Measurements from ENCODE around the gene SLC25A24.
"Not testable (repeated sequence)": the region's sequence is repeated elsewhere in the genome, so short reads cannot be mapped to it uniquely, and the experiment has no call there.

The SLC25A24 gene

DNA sequence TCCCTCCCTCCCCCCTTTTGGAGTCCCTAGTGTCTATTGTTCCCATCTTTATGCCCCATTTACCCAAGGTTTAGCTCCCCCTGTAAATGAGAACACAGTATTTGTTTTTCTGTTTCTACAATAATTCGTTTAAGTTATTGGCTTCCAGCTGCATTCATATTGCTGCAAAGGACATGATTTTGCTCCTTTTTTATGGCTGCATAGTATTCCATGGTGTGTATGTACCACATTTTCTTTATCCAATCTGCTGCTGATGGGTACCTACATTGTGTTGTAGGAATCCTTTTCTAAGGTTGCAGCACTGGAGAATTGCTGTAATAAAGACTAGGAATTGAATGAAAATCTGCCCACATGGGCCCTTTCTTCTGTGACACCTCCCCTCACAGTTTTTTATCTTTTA lies 6.8 kb downstream of the SLC25A24 start:
- DNase-seq: no peak

DNA sequence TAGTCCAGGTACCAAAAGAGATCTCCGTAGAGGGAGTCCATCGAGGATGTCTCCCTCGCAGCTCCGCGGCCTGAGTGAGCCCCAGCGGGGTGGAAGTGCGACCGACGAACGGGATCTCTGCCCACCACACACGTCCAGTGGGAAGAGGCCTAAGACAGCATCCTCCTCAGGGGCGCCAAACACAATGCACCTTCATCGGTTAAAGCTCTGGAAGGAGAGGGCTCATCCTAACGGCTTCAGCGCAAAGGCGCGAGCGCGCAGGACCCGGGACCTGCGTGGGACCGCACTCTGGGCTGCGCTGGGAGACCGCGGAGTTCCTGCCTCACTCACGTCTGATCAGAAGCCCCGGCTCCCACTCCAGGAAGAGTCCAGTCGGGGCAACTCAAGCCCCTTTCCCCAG lies 7.6 kb downstream of the SLC25A24 start:
- no peak for DNase-seq

DNA sequence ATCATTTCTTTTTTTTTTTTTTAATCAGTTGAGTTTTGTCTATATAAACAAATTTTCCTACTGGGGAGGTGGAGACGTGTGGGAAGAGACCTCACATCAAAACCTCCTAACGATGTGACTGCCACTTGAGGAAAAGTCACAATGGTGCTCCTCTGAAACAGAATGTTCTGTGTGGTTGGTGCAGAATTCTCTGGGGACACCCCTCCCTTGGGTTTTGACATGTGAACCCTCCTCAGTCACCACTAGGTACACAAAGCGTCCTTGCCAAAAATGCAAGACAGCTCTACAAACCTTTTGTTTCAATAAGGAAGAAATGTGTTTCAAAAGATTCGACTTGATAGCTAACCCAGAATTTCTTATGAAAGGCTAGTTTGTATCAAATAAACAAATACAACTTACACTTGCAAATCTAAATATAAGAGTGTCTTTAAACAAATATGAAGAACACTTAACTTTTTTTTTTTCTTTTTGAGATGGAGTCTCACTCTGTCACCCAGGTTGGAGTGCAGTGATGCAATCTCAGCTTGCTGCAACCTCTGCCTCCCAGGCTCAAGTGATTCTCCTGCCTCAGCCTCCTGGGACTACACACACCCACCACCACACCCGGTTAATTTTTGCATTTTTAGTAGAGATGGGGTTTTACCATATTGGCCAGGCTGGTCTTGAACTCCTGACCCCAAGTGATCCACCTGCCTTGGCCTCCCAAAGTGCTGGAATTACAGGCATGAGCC lies 9.3 kb downstream of the SLC25A24 start:
- DNase-seq: no peak

DNA sequence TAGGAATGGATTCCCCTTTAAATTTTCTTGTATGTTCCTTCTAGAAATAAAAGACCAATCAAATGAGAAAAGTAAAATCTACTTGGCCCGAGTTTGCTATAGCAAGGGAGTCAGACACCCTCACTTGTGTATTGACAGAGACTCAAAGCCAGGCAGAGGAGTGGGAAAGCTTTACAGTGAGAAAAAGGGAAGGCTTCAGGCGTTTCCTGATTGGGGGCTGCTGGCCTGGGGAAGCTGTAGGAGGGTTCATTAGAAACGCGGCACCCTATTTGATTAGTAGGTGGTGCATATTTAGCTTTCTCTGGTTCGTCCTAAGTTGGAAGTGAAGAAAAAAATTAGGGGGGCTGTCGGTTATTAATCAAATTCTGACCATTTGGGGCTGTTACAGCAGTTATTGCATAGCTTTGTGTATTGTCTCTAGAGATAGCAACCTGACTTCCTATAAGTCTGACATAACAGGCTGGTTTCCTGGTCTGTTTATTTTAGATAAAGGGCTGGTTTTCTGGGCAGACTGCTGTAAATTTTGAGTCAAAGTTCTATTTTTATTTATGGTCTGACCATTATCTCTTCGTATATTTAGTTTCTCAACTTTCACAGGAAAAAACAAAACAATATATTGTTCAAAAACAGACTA lies 10.0 kb downstream of the SLC25A24 start:
- DNase-seq: no peak

DNA sequence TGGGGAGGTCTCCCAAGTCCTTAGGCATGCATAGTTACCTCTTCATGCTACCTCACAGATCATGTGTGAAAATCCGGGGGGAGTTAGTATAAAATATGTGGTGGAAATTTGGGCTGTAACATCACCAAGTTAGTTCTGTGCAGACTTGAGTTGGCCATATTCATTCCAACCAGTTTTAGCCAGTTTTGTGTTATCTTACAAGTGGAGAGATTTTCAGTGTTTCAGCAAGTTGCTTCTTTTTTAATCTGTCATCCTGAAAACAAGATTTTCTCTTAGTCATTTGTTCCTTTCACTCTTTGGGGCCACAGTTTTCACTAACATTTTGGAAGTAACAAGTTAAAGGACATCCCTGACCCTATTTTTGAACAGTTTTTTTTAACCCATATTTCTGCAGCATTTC lies 11.3 kb downstream of the SLC25A24 start:
- no peak for DNase-seq

DNA sequence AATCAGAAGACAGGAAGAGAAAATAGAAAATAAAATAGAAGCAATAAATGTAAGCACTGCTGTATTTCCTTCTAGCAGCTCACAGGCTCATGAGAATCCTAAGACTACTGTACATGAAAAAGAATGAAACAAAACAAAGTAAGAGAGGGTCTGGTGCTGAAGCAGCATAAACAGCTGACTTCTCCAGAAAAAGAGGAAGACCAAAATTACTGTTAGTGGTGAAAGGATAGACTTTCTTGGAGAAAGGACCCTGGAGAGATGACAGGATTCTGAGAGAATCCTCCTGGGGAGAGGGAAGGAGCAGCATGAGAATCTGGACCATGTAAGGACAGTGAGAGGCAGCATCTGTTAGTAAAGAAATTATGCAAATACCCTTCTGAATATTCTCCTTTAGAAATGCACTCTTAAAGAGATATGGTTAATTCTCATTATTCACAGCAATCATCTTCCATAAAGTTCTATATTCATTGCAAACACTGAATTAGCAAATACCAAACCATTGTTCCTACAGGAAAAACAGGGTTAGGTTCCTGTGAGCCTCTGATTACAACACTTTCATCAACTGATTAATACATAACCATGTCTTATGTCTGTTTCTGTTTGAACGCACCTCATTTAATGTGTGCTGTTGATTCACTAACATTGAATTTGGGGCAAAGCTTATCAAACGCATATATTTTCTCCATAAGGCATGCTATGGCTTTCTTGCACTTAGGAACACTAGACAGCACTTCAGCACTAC lies 17.0 kb downstream of the SLC25A24 start:
- no peak for DNase-seq

DNA sequence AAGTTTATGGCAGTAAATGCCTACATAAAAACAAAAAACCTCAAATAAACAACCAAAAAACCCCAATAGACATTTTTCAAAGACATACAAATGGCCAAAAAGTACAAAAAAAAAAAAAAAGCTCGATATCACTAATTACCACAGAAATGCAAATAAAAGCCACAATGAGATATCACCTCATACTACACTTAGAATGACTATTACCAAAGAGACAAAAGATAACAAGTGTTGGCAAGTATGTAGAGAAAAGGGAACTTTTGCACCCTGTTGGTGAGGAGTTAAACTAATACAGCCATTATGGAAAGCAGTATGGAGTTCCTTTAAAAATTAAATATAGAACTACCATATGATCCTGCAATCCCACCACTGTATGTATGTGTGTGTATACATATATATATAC lies 21.1 kb downstream of the SLC25A24 start:
- no peak for DNase-seq

DNA sequence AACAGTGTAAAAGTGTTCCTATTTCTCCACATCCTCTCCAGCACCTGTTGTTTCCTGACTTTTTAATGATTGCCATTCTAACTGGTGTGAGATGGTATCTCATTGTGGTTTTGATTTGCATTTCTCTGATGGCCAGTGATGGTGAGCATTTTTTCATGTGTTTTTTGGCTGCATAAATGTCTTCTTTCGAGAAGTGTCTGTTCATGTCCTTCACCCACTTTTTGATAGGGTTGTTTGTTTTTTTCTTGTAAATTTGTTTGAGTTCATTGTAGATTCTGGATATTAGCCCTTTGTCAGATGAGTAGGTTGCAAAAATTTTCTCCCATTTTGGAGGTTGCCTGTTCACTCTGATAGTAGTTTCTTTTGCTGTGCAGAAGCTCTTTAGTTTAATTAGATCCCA lies 37.7 kb downstream of the SLC25A24 start:
- DNase-seq: not testable (repeated sequence)

DNA sequence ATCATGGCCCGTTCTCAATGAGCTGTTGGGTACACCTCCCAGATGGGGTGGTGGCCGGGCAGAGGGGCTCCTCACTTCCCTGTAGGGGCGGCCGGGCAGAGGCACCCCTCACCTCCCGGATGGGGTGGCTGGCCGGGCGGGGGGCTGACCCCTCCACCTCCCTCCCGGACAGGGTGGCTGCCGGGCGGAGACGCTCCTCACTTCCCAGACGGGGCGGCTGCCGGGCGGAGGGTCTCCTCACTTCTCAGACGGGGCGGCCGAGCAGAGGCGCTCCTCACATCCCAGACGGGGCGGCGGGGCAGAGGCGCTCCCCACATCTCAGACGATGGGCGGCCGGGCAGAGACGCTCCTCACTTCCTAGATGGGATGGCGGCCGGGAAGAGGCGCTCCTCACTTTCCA lies 40.2 kb downstream of the SLC25A24 start:
- DNase-seq: not testable (repeated sequence)

DNA sequence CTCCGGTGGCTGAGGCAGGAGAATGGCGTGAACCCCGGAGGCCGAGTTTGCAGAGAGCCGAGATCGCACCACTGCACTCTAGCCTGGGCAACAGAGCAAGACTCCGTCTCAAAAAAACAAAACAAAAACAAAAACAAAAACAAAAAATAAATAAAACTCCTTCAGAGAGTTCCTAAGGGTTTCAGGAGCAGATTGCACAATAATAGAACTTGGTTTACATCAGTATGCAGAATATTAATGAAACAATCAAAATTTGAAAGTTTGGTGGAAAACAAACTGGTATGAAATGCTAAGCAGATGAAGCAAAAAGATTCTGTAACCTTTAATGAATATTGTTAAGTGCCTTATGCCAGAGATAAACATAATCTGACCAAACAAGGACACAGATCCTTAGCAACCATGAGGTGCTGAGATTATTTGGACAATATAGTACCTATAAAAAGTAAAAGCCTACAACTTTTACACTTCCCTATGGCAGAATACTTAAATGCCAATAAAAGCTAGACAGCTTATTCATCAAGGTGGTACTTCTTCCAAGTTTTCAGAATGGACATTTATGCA lies 41.2 kb downstream of the SLC25A24 start:
- DNase-seq: no peak

DNA sequence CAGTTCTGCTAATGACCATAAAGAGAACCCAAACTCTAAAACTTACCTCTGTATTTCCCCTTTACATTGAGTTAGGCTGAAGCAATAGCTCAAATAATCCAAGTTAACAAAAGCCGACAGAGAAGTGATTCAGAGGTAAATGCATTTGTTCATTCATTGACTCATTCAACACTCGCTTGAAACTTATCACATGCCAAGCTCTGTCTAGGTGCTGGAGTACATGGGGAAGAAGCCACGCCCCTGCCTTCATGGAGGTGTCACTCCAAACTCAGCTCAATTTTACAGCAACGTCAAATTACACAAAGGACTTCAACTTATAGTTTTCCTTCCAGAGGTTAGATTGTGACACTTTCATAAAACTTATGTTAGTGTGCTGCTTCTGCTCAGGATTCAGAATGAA lies 45.8 kb downstream of the SLC25A24 start:
- DNase-seq: no peak

DNA sequence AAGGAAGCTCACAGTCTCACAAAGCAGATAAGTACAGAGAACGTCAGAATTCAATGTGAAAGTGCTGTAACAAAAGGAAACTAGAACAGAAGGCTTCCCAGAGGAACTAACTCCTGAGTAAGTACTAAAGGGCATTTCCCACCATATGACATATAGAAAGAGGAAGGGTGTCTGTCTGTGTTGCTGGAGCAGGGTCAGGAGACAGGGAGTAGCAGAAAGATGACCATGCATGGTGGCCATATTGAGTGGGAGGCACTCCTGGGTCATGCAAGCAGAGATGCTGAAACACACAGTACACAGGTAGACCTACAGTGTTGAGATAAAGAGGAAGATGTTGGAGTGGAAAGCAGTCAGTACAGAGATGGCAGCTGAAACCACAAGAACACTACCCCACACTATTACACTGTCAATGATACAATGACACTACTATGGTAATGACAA lies 47.3 kb downstream of the SLC25A24 start:
- DNase-seq: no peak

DNA sequence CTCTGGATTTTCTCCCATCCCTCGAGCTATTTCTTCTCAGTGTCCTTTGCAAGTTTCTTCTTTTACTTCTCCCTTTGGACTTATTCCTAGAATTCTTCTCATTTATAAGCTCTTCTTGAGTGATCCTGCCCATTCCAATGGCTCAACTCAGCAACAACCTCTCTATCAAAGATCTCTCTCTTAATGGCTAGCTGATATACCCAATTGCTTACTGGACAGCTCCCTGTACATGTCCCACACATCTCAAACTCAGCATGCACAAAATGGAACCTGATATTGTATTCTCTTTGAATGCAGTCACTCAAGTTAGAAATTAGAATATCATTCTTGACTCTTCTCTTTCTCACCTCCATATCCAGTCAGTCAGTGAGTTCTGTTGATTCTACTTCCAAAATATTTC lies 48.6 kb downstream of the SLC25A24 start:
- DNase-seq: no peak

DNA sequence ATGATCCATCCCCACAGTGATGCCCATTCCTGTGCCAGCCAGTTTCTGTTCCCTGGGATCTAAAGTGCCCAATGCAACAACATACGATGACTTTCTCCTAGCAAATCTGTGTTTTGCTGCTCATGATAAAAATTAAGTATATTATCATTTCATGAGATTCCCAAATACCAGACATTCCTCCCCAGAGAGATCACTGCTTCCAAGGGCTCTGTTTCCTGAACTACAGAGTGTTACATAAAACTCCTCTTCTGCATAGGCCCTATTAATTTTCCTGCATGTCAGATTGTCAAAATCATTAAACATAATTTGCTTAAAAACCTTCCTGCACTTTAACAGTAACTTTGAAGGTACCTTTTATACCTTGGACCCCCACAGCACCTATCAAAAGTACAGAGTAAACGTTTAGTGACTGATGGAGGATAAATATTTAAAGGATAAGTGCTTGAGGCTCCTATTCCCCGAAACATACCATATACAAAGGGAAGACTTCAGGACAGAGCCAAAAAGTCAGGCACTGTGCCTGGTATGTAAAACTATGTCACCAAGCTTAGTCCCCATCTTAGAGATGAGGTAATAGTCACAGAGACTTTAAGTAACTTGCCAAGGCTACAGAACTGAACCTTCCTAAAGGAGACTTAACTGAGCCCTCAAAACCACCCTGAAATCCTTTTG lies 50.2 kb downstream of the SLC25A24 start:
- no peak for DNase-seq

DNA sequence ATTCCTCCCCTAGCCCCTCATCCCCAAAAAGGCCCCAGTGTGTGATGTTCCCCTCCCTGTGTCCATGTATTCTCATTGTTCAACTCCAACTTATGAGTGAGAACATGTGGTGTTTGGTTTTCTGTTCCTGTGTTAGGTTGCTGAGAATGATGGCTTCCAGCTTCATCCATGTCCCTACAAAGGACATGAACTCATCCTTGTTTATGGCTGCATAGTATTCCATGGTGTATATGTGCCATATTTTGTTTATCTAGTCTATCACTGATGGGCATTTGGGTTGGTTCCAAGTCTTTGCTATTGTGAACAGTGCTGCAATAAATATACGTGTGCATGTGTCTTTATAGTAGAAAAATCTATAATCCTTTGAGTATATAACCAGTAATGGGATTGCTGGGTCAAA lies 55.6 kb downstream of the SLC25A24 start:
- DNase-seq: not testable (repeated sequence)

DNA sequence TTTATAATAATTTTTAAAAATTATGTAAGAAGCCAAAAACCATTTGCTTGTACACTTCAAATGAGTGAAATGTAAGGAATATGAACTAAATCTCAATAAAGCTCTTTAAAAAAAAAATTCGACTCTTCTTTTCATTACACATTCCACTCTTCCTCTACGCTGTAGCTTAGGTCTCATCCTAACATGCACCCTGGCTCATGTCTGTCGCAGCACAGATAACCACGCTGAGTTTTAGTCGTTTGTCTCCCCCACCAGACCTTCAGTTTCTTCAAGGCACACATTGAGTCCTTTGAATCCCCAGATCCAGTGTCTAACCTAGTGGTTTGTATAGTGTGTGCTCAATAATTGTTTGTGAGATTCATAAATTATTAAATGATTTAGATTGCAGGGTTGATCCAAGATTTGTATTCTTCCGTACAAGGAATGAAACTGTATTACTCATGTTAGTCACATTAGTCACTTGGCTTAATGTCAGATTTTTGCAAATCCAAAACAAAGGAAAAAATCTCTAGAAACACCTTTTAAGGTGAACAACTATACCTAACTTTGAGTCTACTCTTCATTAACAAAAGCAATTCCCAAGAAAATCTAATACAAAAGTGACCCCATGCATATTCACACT lies 57.3 kb downstream of the SLC25A24 start:
- no peak for DNase-seq

DNA sequence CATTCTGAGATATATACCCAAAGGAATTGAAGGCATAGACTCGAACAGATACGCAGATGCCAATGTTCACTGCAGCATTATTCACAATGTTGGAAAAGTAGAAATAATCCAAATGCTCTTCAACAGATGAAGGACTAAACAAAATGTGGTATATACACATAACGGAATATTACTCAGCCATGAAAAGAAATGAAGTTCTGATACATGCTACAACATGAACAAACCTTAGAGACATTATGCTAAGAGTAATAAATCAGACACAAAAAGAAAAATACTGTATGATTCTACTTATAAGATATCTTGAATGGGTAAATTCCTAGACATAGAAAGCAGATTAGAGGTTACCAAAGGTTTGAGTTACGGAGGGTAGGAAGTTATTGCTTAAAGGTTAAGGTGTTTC lies 57.9 kb downstream of the SLC25A24 start:
- no peak for DNase-seq

DNA sequence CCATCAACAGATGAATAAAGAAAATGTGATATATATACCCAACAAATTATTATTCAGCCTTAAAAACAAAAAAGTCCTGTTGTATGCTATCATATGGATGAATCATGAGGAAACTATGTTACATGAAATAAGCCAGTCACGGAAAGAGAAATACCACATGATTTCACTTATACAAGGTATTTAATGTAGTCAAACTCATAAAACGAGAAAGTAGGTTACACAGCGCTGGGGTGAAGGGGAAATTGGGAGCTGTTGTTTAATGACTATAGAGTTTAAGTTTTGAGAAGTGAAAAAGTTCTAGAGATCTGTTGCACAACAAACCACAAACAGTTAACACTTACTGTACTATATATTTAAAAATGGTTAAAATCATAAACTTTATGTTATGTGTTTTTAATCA lies 58.5 kb downstream of the SLC25A24 start:
- no peak for DNase-seq

DNA sequence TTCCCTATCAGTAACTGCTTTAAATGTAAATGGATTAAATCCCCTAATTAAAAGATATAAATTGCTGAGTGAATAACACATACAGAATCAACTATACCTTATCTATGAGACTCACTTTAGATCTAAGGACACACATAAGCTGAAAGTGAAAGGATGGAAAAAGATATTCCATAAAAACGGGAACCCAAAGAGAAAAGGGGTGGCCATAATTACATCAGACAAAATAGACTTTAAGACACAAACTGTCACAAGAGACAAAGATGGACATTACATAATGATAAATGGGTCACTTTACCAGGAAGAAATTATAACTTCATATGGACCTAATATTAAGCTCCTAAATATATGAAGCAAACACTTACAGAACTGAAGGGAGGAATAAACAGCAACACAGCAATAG lies 59.2 kb downstream of the SLC25A24 start:
- DNase-seq: no peak

DNA sequence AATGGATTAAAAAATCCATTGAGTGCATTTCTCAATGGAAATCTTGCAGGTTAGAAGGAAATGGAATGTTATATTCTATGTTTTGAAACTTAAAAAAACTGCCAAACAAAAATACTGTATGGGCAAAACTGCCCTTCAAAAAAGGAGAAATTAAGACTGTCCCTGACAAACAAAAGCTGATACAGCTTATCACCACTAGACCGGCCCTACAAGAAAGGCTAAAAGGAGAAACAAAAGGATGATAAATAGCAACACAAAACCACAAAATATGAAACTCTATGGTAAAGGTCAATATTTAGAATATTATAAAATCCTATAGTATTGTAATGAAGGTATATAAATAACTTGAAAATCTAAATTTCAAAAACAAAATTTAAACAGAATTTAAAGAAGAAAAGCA lies 60.0 kb downstream of the SLC25A24 start:
- no peak for DNase-seq

DNA sequence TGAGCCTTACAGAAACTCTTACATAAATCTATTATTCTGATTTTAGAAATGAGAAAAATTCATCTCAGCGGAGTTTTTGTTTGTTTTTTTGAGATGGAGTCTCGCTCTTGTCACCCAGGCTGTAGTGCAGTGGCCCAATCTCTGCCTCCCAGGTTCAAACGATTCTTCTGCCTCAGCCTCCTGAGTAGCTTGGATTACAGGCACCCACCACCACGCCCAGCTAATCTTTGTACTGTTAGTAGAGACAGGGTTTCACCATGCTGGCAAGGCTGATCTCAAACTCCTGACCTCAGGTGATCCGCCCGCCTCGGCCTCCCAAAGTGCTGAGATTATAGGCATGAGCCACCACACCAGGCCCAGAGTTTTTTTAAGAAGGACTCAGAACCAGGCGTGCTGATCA lies 60.6 kb downstream of the SLC25A24 start:
- not testable (repeated sequence) for DNase-seq

DNA sequence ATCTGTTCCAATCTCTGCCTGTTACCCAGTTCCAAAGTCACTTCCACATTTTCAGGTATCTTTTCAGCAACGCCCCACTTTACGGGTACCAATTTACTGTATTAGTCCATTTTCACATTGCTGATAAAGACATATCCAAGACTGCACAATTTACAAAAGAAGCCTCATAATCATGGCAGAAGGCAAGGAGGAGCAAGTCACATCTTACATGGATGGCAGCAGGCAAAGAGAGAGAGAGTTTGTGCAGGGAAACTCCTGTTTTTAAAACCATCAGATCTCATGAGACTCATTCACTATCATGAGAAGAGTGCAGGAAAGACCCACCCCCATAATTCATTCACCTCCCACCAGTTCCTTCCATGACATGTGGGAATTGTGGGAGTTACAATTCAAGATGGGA lies 67.0 kb downstream of the SLC25A24 start:
- not testable (repeated sequence) for DNase-seq

DNA sequence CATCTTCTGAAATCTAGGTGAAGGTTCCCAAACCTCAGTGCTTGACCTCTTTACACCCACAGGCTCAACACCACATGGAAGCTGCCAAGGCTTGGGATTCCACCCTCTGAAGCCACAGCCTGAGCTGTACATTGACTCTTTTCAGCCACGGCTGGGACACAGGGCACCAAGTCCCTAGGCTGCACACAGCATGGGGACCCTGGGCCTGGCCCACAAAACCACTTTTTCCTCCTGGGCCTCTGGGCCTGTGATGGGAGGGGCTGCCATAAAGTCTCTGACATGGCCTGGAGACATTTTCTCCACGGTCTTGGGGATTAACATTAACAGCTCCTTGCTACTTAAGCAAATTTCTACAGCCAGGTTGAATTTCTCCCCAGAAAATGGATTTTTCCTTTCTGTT lies 67.8 kb downstream of the SLC25A24 start:
- DNase-seq: not testable (repeated sequence)
